GM18517 (cell line): Measurements from ENCODE around the gene UBE2C.

Source experiments
- ATAC-seq: cut with Tn5 transposase; IDR thresholded peaks from one replicate; pipeline ENCODE4 v1.9.1; 2021; ENCODE audit warnings: mild to moderate bottlenecking, moderate library complexity; ENCODE audit not compliant: unreplicated experiment

UBE2C gene

GRCh38 chr20:45832619-45833018 lies 20.2 kb downstream of the UBE2C start:
- no peak for ATAC-seq

GRCh38 chr20:45833030-45833882 lies 20.8 kb downstream of the UBE2C start, which contains the start of gene SNX21:
TSS of gene SNX21 (plus strand) at chr20:45833799. CDS start at chr20:45833920, 121 bp downstream.
- no peak for ATAC-seq

GRCh38 chr20:45833883-45834796 lies 21.7 kb downstream of the UBE2C start:
- ATAC-seq, result no peak

- no peak for ATAC-seq
Observed at GRCh38 chr20:45834797-45835161, 22.3 kb downstream of the UBE2C start.

GRCh38 chr20:45835329-45835765 lies 22.9 kb downstream of the UBE2C start:
- no peak for ATAC-seq

- no peak for ATAC-seq
Observed at GRCh38 chr20:45835825-45836224, 23.4 kb downstream of the UBE2C start.

GRCh38 chr20:45836841-45837240 lies 24.4 kb downstream of the UBE2C start:
- ATAC-seq, result no peak

GRCh38 chr20:45840700-45841198 lies 28.3 kb downstream of the UBE2C start:
- no peak for ATAC-seq

GRCh38 chr20:45841407-45842129 lies 29.1 kb downstream of the UBE2C start:
- ATAC-seq, result no peak

- ATAC-seq, result no peak
Observed at GRCh38 chr20:45842169-45842812, 29.8 kb downstream of the UBE2C start.

- ATAC-seq, result no peak
Observed at GRCh38 chr20:45843506-45843905, 31.1 kb downstream of the UBE2C start.

GRCh38 chr20:45845452-45845851 lies 33.0 kb downstream of the UBE2C start:
- ATAC-seq, result no peak

- ATAC-seq, result no peak
Observed at GRCh38 chr20:45848421-45848820, 36.0 kb downstream of the UBE2C start.

- ATAC-seq, result no peak
Observed at GRCh38 chr20:45848969-45849582, 36.6 kb downstream of the UBE2C start.

GRCh38 chr20:45850238-45850637 lies 37.8 kb downstream of the UBE2C start:
- no peak for ATAC-seq

- no peak for ATAC-seq
Observed at GRCh38 chr20:45850926-45851325, 38.5 kb downstream of the UBE2C start.

GRCh38 chr20:45851501-45851900 lies 39.1 kb downstream of the UBE2C start:
- ATAC-seq, result no peak

- no peak for ATAC-seq
Observed at GRCh38 chr20:45852326-45852725, 39.9 kb downstream of the UBE2C start.

- no peak for ATAC-seq
Observed at GRCh38 chr20:45853484-45853883, 41.0 kb downstream of the UBE2C start.
